SU-DHL-6 (cell line): ENCODE data around the gene TOP2A.

ENCODE experiments used
- H2AFZ ChIP-seq: fragments of 200-600 bp; sonication (generic); 2 replicates; pipeline ENCODE4 v1.6.1; 2014; ENCODE audit warnings: low read depth, mild to moderate bottlenecking, moderate library complexity, mixed read lengths, antibody characterized with exemption, low read length; ENCODE audit not compliant: severe bottlenecking
- H3F3A ChIP-seq: fragments of 200-600 bp; shearing (Covaris generic); 2 replicates; pipeline ENCODE4 v1.6.0; 2016; ENCODE audit warnings: antibody characterized with exemption, mild to moderate bottlenecking; ENCODE audit not compliant: insufficient read depth
- H3K27ac ChIP-seq: fragments of 200-600 bp; sonication (generic); 2 replicates; pipeline ENCODE4 v1.5.1; 2016; ENCODE audit warnings: low read depth, mild to moderate bottlenecking, low read length, moderate library complexity, mixed read lengths
- H3K27me3 ChIP-seq: fragments of 200-600 bp; sonication (generic), shearing (Covaris generic); 2 replicates; pipeline ENCODE4 v1.6.0; 2014; ENCODE audit warnings: mild to moderate bottlenecking, low read length
- H3K36me3 ChIP-seq: fragments of 200-600 bp; sonication (generic); 2 replicates; pipeline ENCODE4 v1.6.1; 2014; ENCODE audit warnings: mild to moderate bottlenecking, low read length, mixed read lengths
- H3K4me2 ChIP-seq: fragments of 300-600, 200-600 bp; shearing (Covaris generic), sonication (generic); 2 replicates; pipeline ENCODE4 v1.6.0; 2014; ENCODE audit warnings: low read length, low read depth, mild to moderate bottlenecking; ENCODE audit not compliant: poor library complexity, severe bottlenecking
- H3K4me3 ChIP-seq: fragments of 200-600 bp; sonication (generic); 2 replicates; pipeline ENCODE4 v1.5.1; 2014; ENCODE audit warnings: antibody characterized with exemption, low read length, mild to moderate bottlenecking, mixed read lengths; ENCODE audit not compliant: insufficient read depth, poor library complexity, severe bottlenecking
- H3K79me2 ChIP-seq: fragments of 200-600 bp; sonication (generic); 2 replicates; pipeline ENCODE4 v1.6.1; 2014; ENCODE audit warnings: mild to moderate bottlenecking, low read length, moderate library complexity; ENCODE audit not compliant: insufficient read depth
- H3K9ac ChIP-seq: fragments of 200-600 bp; sonication (generic); 2 replicates; pipeline ENCODE4 v1.7.0; 2014; ENCODE audit warnings: mild to moderate bottlenecking, low read length
- H3K9me2 ChIP-seq: fragments of 200-600 bp; sonication (generic); replicated peaks from 2 replicates; pipeline ENCODE4 v1.6.1; 2014; ENCODE audit warnings: low read length; ENCODE audit not compliant: insufficient read depth
- H3K9me3 ChIP-seq: fragments of 200-600 bp; sonication (generic); 2 replicates; pipeline ENCODE4 v1.6.1; 2014; ENCODE audit warnings: low read length, mixed read lengths; ENCODE audit not compliant: insufficient read depth
- H4K20me1 ChIP-seq: fragments of 200-600 bp; sonication (generic); 2 replicates; pipeline ENCODE4 v1.6.1; 2014; ENCODE audit warnings: low read depth, mild to moderate bottlenecking, antibody characterized with exemption, low read length, moderate library complexity, mixed read lengths
- EZH2phosphoT487 ChIP-seq: fragments of 200-600 bp; sonication (generic), shearing (Covaris generic); conservative IDR thresholded peaks from 2 replicates; pipeline ENCODE4 v1.6.1; 2018; ENCODE audit warnings: mild to moderate bottlenecking, antibody characterized with exemption, low read length, moderate library complexity, mixed read lengths
- TF ChIP-seq, protein P1 (sequence below): fragments of 200-600 bp; sonication (generic); IDR thresholded peaks from one replicate; pipeline ENCODE4 v1.5.1; 2017; ENCODE audit warnings: antibody characterized with exemption, mild to moderate bottlenecking, low read length, moderate library complexity; ENCODE audit not compliant: insufficient read depth, poor library complexity, severe bottlenecking

Gene TOP2A

DNA sequence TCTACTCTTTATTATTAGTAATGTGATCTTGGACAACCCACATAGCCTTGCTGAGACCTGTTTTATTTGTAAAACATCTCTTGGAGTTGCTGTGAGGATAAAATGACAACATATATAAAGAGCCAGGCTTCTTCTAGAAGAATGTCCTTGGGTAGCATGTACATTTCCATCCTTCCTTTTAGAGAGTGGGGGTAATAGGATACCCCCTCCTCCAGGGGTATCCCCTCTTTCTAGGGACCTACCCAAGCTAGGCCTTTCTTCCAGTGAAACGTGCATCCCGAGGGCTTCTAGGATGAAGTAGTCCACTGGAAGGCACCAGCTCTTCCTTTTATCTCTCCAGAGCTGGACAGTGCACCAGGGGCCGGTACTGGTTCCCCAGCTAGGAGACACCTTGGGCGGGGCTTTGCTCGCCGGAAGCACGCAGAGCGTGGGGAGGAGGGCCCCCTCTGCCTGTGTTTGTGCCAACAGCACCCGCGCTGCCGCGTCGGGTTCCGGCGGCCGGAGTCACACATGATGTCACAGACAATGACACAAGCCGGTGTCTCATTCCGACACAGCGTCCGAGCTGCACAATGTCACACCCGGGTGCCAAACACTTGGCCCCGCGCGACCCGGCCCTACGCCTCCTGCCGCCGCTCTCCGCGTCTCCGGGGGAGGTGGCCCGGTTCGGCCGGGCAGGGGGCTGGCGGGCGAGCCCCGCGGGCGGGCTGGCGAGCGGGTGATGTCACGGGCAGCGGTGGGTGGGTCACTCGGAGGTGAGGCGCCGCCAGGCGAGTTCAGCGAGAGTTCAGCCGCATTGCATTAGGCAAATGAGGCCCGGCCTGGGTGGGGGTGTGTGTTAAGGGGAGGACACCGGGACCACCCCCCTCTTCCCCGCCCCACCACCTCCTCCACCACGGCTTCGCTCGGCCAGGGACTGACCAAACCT lies 76.6 kb downstream of the TOP2A start:
- Histone ChIP-seq H3K4me3 (peak overlapping the region; percentile 45), H3K9me3 (no peaks in the 10 kb centered on the region), H3K27ac (no peak overlapping the region), H2AFZ (no peak overlapping the region), H4K20me1 (peaks cover 4% of the 10 kb centered on the region; the same call in 1 of the 2 replicates), H3K79me2 (no peaks in the 10 kb centered on the region), H3K27me3 (no peaks in the 10 kb centered on the region), H3K36me3 (no peaks in the 10 kb centered on the region; the same call in 1 of the 2 replicates), H3K4me2 (peak overlapping the region; percentile 61), H3K9me2 (no peaks in the 10 kb centered on the region), H3K9ac (peak overlapping the region; percentile 29), H3F3A (peaks cover 9% of the 10 kb centered on the region)
- TF ChIP-seq, protein P1, sequence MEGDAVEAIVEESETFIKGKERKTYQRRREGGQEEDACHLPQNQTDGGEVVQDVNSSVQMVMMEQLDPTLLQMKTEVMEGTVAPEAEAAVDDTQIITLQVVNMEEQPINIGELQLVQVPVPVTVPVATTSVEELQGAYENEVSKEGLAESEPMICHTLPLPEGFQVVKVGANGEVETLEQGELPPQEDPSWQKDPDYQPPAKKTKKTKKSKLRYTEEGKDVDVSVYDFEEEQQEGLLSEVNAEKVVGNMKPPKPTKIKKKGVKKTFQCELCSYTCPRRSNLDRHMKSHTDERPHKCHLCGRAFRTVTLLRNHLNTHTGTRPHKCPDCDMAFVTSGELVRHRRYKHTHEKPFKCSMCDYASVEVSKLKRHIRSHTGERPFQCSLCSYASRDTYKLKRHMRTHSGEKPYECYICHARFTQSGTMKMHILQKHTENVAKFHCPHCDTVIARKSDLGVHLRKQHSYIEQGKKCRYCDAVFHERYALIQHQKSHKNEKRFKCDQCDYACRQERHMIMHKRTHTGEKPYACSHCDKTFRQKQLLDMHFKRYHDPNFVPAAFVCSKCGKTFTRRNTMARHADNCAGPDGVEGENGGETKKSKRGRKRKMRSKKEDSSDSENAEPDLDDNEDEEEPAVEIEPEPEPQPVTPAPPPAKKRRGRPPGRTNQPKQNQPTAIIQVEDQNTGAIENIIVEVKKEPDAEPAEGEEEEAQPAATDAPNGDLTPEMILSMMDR = no peak
- no peak for TF ChIP-seq EZH2phosphoT487

DNA sequence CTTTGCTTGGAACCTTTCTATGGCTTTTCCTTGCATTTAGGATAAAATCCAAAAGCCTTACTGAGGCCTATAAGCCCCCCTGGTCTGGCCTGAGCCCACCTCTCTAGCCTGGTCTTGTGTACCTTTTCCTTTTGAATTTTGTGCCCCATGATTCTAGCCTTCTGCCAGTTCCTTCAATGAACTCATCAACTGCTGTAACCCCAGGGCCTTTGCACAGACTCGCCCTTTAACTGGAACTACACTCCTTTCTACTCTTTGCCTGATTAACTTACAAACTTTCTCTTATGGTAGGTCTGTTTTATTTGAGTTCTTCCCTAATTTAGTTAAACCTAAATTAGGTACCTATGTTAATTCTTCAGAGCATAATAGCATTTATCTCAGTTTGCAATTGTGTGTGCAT lies 77.4 kb downstream of the TOP2A start:
- H4K20me1 ChIP-seq = peaks cover 4% of the 10 kb centered on the region; the same call in 1 of the 2 replicates
- no peaks in the 10 kb centered on the region for H3K9me3 ChIP-seq
- peak overlapping the region; percentile 61 for H3K4me2 ChIP-seq
- no peak overlapping the region for H3K27ac ChIP-seq
- no peaks in the 10 kb centered on the region for H3K27me3 ChIP-seq
- H3K9me2 ChIP-seq = no peaks in the 10 kb centered on the region
- H3K79me2 ChIP-seq = no peaks in the 10 kb centered on the region
- H3K36me3 ChIP-seq = no peaks in the 10 kb centered on the region; the same call in 1 of the 2 replicates
- H3F3A ChIP-seq = peaks cover 9% of the 10 kb centered on the region
- 0 out of 2 replicates have a peak overlapping the region, but pooled peaks have one; percentile 29 for H3K9ac ChIP-seq
- no peak overlapping the region for H2AFZ ChIP-seq
- TF ChIP-seq, protein P1 = no peak
- TF ChIP-seq EZH2phosphoT487 = no peak
- H3K4me3 ChIP-seq = no peak overlapping the region

DNA sequence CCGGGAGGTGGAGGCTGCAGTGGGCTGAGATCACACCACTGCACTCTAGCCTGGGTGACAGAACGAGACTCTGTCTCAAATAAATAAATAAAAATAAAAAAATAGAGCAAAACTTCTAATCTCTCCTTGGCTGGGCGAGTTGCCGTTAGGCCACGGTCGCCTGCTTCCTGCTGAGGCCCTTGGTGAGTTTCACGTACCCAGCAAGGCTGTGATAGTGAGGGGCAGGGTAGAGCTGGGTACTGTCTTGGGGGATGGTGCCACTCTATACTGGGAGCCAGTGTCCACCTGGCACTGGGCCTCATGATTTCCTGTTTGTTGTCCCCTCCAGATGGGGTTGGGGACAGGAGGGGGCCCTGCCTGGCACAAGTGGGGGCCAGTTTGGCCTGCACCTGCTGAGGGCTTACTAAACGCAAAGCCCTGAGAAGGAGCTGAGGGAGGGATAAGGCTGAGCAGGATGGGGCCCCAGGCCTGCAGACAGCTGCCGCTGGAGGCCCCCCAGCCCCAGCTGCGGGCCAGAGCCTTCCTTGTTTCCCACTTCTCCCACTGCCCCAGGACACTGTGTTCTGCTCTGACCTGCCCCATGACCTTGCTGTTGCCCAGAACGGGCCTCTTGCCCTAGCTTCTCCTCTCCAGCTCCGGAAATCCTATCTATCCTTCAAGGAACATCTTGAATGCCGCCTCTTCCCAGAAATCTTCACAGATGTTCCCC lies 78.6 kb downstream of the TOP2A start:
- peaks cover 4% of the 10 kb centered on the region; the same call in 1 of the 2 replicates for H4K20me1 ChIP-seq
- no peak overlapping the region for H3K27ac ChIP-seq
- no peaks in the 10 kb centered on the region for H3K9me3 ChIP-seq
- H3K9me2 ChIP-seq = no peaks in the 10 kb centered on the region
- H3K79me2 ChIP-seq = no peaks in the 10 kb centered on the region
- H3K4me3 ChIP-seq = no peak overlapping the region
- no peak overlapping the region for H3K9ac ChIP-seq
- no peak for TF ChIP-seq EZH2phosphoT487
- TF ChIP-seq, protein P1 = no peak
- no peak overlapping the region for H3K4me2 ChIP-seq
- no peaks in the 10 kb centered on the region; the same call in 1 of the 2 replicates for H3K36me3 ChIP-seq
- H3F3A ChIP-seq = peaks cover 9% of the 10 kb centered on the region
- no peak overlapping the region for H2AFZ ChIP-seq
- H3K27me3 ChIP-seq = no peaks in the 10 kb centered on the region
